Testis (tissue), 3 donors: ENCODE results near the gene RAP1GAP2. TPM values are rescaled to one million over a fixed set of nuclear protein-coding genes. Genes with fewer than 3 reads are reported as not detected.

Source experiments
- DNase-seq: peaks from one replicate; pipeline ENCODE4 v3.0.0-alpha.2; 2019
- H3K27ac ChIP-seq, 2 donors: fragments of 200-600 bp; sonication (generic); one replicate each; pipeline ENCODE4 v1.5.1; 2019
- H3K27me3 ChIP-seq: fragments of 200-600 bp; sonication (generic); one replicate; pipeline ENCODE4 v1.5.1; 2019
- H3K36me3 ChIP-seq: fragments of 200-600 bp; sonication (generic); one replicate; pipeline ENCODE4 v1.5.1; 2017; ENCODE audit warnings: low read depth; ENCODE audit errors: missing control alignments
- H3K4me1 ChIP-seq: fragments of 200-600 bp; sonication (generic); one replicate; pipeline ENCODE4 v1.5.1; 2019
- H3K4me3 ChIP-seq, 2 donors: fragments of 200-600 bp; sonication (generic); one replicate each; pipeline ENCODE4 v1.5.1; 2017 to 2019
- H3K9me3 ChIP-seq: fragments of 200-600 bp; sonication (generic); one replicate; pipeline ENCODE4 v1.5.1; 2017
- CTCF ChIP-seq, 3 experiments: fragments of 450-650 bp in 2 of 3; fragments of 200-600 bp in 1 of 3; sonication (generic) in 1 of 3; IDR thresholded peaks; one replicate each; pipeline ENCODE4 v1.5.1; 2016 to 2019; ENCODE audit warnings: antibody characterized with exemption in 3 of 3, mild to moderate bottlenecking in 2 of 3, moderate library complexity in 1 of 3
- POLR2A ChIP-seq: fragments of 450-650 bp; IDR thresholded peaks from one replicate; pipeline ENCODE4 v1.6.1; 2017; ENCODE audit warnings: antibody characterized with exemption, mild to moderate bottlenecking, moderate library complexity
- WGBS, 2 donors: methylation state at CpG; one replicate each; pipeline ENCODE4 v1.1.5; 2018; 5-methylcytosine and 5-hydroxymethylcytosine counted together
- intact Hi-C: fragments of 100-400 bp; cut with DNase I; formaldehyde crosslinking; loops from one replicate; pipeline ENCODE4 v1.15.1; 2023; ENCODE audit warnings: low total_unique reads
- polyA plus RNA-seq: library from polyadenylated mRNA; stranded (reverse); fragments of 350-450 nt; fragmentation: Illumina TruSeq; extraction: RNeasy Lipid Tissue Mini Kit (QIAGEN cat#74804); gene quantifications from one replicate; pipeline ENCODE4 v1.2.3, GENCODE V29; 2014; ENCODE audit warnings: low read depth, low replicate concordance; ENCODE audit not compliant: insufficient read depth
- total RNA-seq, 2 donors: library from RNA; depleted of rRNA; stranded (reverse); fragments of >200 nt; gene quantifications; one replicate each; pipeline ENCODE4 v1.2.3, GENCODE V29; 2016

Gene RAP1GAP2
- total and polyA plus RNA-seq, 3 donors from 2014 or later: 10.4 to 21.7 (median 15.1) TPM

- Histone ChIP-seq H3K36me3 (no peaks in the 10 kb centered on the region), H3K27me3 (no peaks in the 10 kb centered on the region), H3K27ac (no peak overlapping the region), H3K4me1 (peaks cover 5% of the 10 kb centered on the region), H3K9me3 (no peaks in the 10 kb centered on the region), H3K4me3 (no peak overlapping the region)
- no peak for TF ChIP-seq CTCF (IDR thresholded peaks at IDR 0.05)
- TF ChIP-seq POLR2A: no peak
- WGBS, 2 donors: 81 to 90% methylated on average over 9 to 21 of the region's 21 CpGs
- DNase-seq: no peak
- intact Hi-C loops: no loop called here
Observed at GRCh38 chr17:2963332-2964027, 167.2 kb downstream of the RAP1GAP2 start.

GRCh38 chr17:2964028-2964356, 167.8 kb downstream of the RAP1GAP2 start:
- 63 to 90% methylated on average over 4 of the region's 6 CpGs for WGBS, 2 donors
- no peak overlapping the region for H3K27ac ChIP-seq

GRCh38 chr17:2964370-2964769, 168.1 kb downstream of the RAP1GAP2 start:
- 71 to 85% methylated on average over 9 to 10 of the region's 10 CpGs for WGBS, 2 donors
- Histone ChIP-seq H3K27me3 (no peaks in the 10 kb centered on the region), H3K4me3 (no peak overlapping the region), H3K27ac (no peak overlapping the region), H3K9me3 (no peaks in the 10 kb centered on the region), H3K36me3 (no peaks in the 10 kb centered on the region), H3K4me1 (peaks cover 5% of the 10 kb centered on the region)
- no peak for TF ChIP-seq POLR2A
- TF ChIP-seq CTCF (IDR thresholded peaks at IDR 0.05): no peak
- intact Hi-C loops: no loop called here
- no peak for DNase-seq

More at GRCh38 chr17:2964028-2964356, 167.8 kb downstream of the RAP1GAP2 start:
- Histone ChIP-seq H3K36me3 (no peaks in the 10 kb centered on the region), H3K4me3 (no peak overlapping the region), H3K4me1 (peaks cover 5% of the 10 kb centered on the region), H3K9me3 (no peaks in the 10 kb centered on the region), H3K27me3 (no peaks in the 10 kb centered on the region)
- intact Hi-C loops: no loop called here
- TF ChIP-seq CTCF (IDR thresholded peaks at IDR 0.05) (no peak), POLR2A (no peak)
- no peak for DNase-seq

GRCh38 chr17:2964831-2965230, 168.6 kb downstream of the RAP1GAP2 start:
- 87 to 94% methylated on average over 11 of the region's 11 CpGs for whole genome bisulfite sequencing, 2 donors
- no peaks in the 10 kb centered on the region for H3K27me3 ChIP-seq
- intact Hi-C loops: no loop called here
- H3K4me3 ChIP-seq: no peak overlapping the region
- DNase-seq: no peak
- peaks cover 5% of the 10 kb centered on the region for H3K4me1 ChIP-seq
- no peaks in the 10 kb centered on the region for H3K36me3 ChIP-seq
- H3K9me3 ChIP-seq: no peaks in the 10 kb centered on the region
- H3K27ac ChIP-seq: no peak overlapping the region
- no peak for TF ChIP-seq POLR2A
- TF ChIP-seq CTCF (IDR thresholded peaks at IDR 0.05): no peak
